Endothelial cell of umbilical vein (primary cell): ENCODE results near the gene ATP6V1E1.

Experiments used
- EZH2 ChIP-seq: IDR thresholded peaks from 2 replicates; pipeline ENCODE4 v1.6.1; 2012; ENCODE audit warnings: borderline replicate concordance, low read depth, mild to moderate bottlenecking, moderate library complexity, low read length, inconsistent platforms; ENCODE audit not compliant: severe bottlenecking
- FOS ChIP-seq: IDR thresholded peaks from 2 replicates; pipeline ENCODE4 v1.6.1; 2011; ENCODE audit warnings: mild to moderate bottlenecking, low read length, moderate library complexity, borderline replicate concordance; ENCODE audit not compliant: insufficient read depth
- JUN ChIP-seq: IDR thresholded peaks from 2 replicates; pipeline ENCODE4 v1.6.1; 2011; ENCODE audit warnings: borderline replicate concordance, low read depth; ENCODE audit not compliant: insufficient read length, insufficient read depth
- POLR2A ChIP-seq: IDR thresholded peaks from 2 replicates; pipeline ENCODE4 v1.6.1; 2012; ENCODE audit warnings: low read depth, mild to moderate bottlenecking, control low read depth, low read length
- POLR2AphosphoS5 ChIP-seq: IDR thresholded peaks from 2 replicates; pipeline ENCODE4 v1.6.1; 2012; ENCODE audit warnings: low read depth, mild to moderate bottlenecking, control low read depth, low read length, moderate library complexity; ENCODE audit not compliant: insufficient read depth
- TF ChIP-seq, protein P1 (sequence below), 2 donors: IDR thresholded peaks; 1 replicate in 1 of 2; 2 replicates in 1 of 2; pipeline ENCODE4 v1.5.1; 2011; ENCODE audit warnings: low read length in 2 of 2, mild to moderate bottlenecking in 2 of 2, moderate library complexity in 2 of 2, control low read depth in 1 of 2, inconsistent platforms in 1 of 2, low read depth in 1 of 2; ENCODE audit not compliant: insufficient read depth in 1 of 2; ENCODE audit errors: extremely low read depth in 1 of 2
- TF ChIP-seq, protein P2 (sequence below): IDR thresholded peaks from 2 replicates; pipeline ENCODE4 v1.6.1; 2011; ENCODE audit not compliant: insufficient read depth, insufficient read length

DNA sequence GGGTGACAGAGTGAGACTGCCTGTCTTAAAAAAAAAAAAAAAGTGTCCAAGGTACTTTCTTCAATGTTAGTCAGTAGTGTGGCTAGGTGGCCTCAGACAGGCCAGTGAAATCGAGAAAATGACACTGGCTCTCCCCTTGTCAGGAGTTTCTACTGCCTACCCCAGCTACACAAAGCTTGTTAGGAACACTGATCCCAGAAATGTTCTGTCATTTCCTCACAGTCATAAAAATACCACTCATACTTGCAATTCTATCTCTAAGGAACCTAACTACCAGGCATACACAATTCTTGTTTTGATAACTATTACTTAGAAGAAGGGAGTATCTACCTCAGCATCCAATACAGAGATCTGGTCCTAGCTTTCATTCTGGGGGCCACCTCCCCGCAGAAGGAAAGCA lies 31.3 kb downstream of the ATP6V1E1 start:
- TF ChIP-seq, protein P1, sequence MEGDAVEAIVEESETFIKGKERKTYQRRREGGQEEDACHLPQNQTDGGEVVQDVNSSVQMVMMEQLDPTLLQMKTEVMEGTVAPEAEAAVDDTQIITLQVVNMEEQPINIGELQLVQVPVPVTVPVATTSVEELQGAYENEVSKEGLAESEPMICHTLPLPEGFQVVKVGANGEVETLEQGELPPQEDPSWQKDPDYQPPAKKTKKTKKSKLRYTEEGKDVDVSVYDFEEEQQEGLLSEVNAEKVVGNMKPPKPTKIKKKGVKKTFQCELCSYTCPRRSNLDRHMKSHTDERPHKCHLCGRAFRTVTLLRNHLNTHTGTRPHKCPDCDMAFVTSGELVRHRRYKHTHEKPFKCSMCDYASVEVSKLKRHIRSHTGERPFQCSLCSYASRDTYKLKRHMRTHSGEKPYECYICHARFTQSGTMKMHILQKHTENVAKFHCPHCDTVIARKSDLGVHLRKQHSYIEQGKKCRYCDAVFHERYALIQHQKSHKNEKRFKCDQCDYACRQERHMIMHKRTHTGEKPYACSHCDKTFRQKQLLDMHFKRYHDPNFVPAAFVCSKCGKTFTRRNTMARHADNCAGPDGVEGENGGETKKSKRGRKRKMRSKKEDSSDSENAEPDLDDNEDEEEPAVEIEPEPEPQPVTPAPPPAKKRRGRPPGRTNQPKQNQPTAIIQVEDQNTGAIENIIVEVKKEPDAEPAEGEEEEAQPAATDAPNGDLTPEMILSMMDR (IDR thresholded peaks at IDR 0.05; ENCODE audit: extremely low read depth in 1 of 2, insufficient read depth in 1 of 2, low read depth in 1 of 2, low read length in 2 of 2), result no peak
- TF ChIP-seq POLR2A (no peak), JUN (no peak), EZH2 (no peak), POLR2AphosphoS5 (no peak), FOS (no peak)
- TF ChIP-seq, protein P2, sequence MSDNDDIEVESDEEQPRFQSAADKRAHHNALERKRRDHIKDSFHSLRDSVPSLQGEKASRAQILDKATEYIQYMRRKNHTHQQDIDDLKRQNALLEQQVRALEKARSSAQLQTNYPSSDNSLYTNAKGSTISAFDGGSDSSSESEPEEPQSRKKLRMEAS, result no peak
